ENCODE data around the gene C2orf92. TPM values are rescaled to one million over a fixed set of nuclear protein-coding genes. Genes with fewer than 3 reads are reported as not detected.

C2orf92 gene
- total RNA-seq, 1 experiment from 2014 or later, result 3.0 TPM

GRCh38 chr2:97673182-97673914 is 3.8 kb downstream of the C2orf92 start:
- ATAC-seq (no peak), DNase-seq (no peak)
- Histone ChIP-seq H3K27ac (ENCODE audit: low read length) (no peak overlapping the region), H3K79me2 (ENCODE audit: low read length) (no peaks in the 10 kb centered on the region), H2AFZ (ENCODE audit: low read length) (no peak overlapping the region), H3K4me2 (ENCODE audit: low read length) (no peak overlapping the region), H4K20me1 (ENCODE audit: low read length) (no peaks in the 10 kb centered on the region), H3K4me3 (ENCODE audit: low read length) (no peak overlapping the region), H3K27me3 (ENCODE audit: low read length) (no peaks in the 10 kb centered on the region), H3K9ac (ENCODE audit: low read length) (no peak overlapping the region), H3K4me1 (ENCODE audit: insufficient read depth, low read length) (no peaks in the 10 kb centered on the region), H3K36me3 (ENCODE audit: low read depth, low read length) (no peaks in the 10 kb centered on the region), H3F3A (ENCODE audit: low read length, unreplicated experiment) (no peaks in the 10 kb centered on the region), H3K9me3 (ENCODE audit: low read length) (no peaks in the 10 kb centered on the region), H3K9me2 (replicated peaks; ENCODE audit: low read length) (no peaks in the 10 kb centered on the region)
- TF ChIP-seq EZH2 (IDR thresholded peaks at IDR 0.05; ENCODE audit: low read length, unreplicated experiment) (no peak), EZH2phosphoT487 (IDR thresholded peaks at IDR 0.05; ENCODE audit: borderline replicate concordance, low read length) (no peak), CTCF (conservative IDR thresholded peaks at IDR 0.05; ENCODE audit: low read depth, low read length) (no peak)
- ChIA-PET CTCF (no interaction called here), POLR2A (ENCODE audit: unreplicated experiment) (interaction anchor here (0.6 kb wide), 1 partner anchor 15 kb away, joined by 4 read pairs; no protein-coding TSS in a partner anchor)
- intact Hi-C loops (cut with micrococcal nuclease), result no loop called here
- BruUV-seq (replicated peaks), result no TSS peak

GRCh38 chr2:97673915-97674283 is 4.4 kb downstream of the C2orf92 start:
- no peak overlapping the region for H3K27ac ChIP-seq (ENCODE audit: low read length)
- no peaks in the 10 kb centered on the region for H3K4me1 ChIP-seq (ENCODE audit: insufficient read depth, low read length)
- TF ChIP-seq EZH2phosphoT487 (IDR thresholded peaks at IDR 0.05; ENCODE audit: borderline replicate concordance, low read length), result no peak
- no peak for TF ChIP-seq EZH2 (IDR thresholded peaks at IDR 0.05; ENCODE audit: low read length, unreplicated experiment)
- TF ChIP-seq CTCF (conservative IDR thresholded peaks at IDR 0.05; ENCODE audit: low read depth, low read length), result no peak
- ATAC-seq, result no peak
- no peaks in the 10 kb centered on the region for H3K27me3 ChIP-seq (ENCODE audit: low read length)
- no peaks in the 10 kb centered on the region for H3K9me2 ChIP-seq (replicated peaks; ENCODE audit: low read length)
- no TSS peak for BruUV-seq (replicated peaks)
- H3K4me2 ChIP-seq (ENCODE audit: low read length), result no peak overlapping the region
- H3K79me2 ChIP-seq (ENCODE audit: low read length), result no peaks in the 10 kb centered on the region
- H3K9me3 ChIP-seq (ENCODE audit: low read length), result no peaks in the 10 kb centered on the region
- H4K20me1 ChIP-seq (ENCODE audit: low read length), result no peaks in the 10 kb centered on the region
- H3K9ac ChIP-seq (ENCODE audit: low read length), result no peak overlapping the region
- no peak for DNase-seq
- H3K36me3 ChIP-seq (ENCODE audit: low read depth, low read length), result no peaks in the 10 kb centered on the region
- H3K4me3 ChIP-seq (ENCODE audit: low read length), result no peak overlapping the region
- H3F3A ChIP-seq (ENCODE audit: low read length, unreplicated experiment), result no peaks in the 10 kb centered on the region
- no peak overlapping the region for H2AFZ ChIP-seq (ENCODE audit: low read length)
- intact Hi-C loops (cut with micrococcal nuclease), result no loop called here
- ChIA-PET CTCF (no interaction called here), POLR2A (ENCODE audit: unreplicated experiment) (no interaction called here)

GRCh38 chr2:97675430-97676113 is 6.1 kb downstream of the C2orf92 start:
- Histone ChIP-seq H3K4me1 (ENCODE audit: insufficient read depth, low read length) (no peaks in the 10 kb centered on the region), H3K36me3 (ENCODE audit: low read depth, low read length) (no peaks in the 10 kb centered on the region), H3K9me2 (replicated peaks; ENCODE audit: low read length) (no peaks in the 10 kb centered on the region), H3F3A (ENCODE audit: low read length, unreplicated experiment) (no peaks in the 10 kb centered on the region), H3K9ac (ENCODE audit: low read length) (no peak overlapping the region), H3K4me2 (ENCODE audit: low read length) (no peak overlapping the region), H2AFZ (ENCODE audit: low read length) (no peak overlapping the region), H3K27me3 (ENCODE audit: low read length) (no peaks in the 10 kb centered on the region), H3K27ac (ENCODE audit: low read length) (no peak overlapping the region), H3K4me3 (ENCODE audit: low read length) (no peak overlapping the region), H3K9me3 (ENCODE audit: low read length) (no peaks in the 10 kb centered on the region), H3K79me2 (ENCODE audit: low read length) (no peaks in the 10 kb centered on the region), H4K20me1 (ENCODE audit: low read length) (no peaks in the 10 kb centered on the region)
- no peak for TF ChIP-seq CTCF (conservative IDR thresholded peaks at IDR 0.05; ENCODE audit: low read depth, low read length)
- no peak for TF ChIP-seq EZH2 (IDR thresholded peaks at IDR 0.05; ENCODE audit: low read length, unreplicated experiment)
- TF ChIP-seq EZH2phosphoT487 (IDR thresholded peaks at IDR 0.05; ENCODE audit: borderline replicate concordance, low read length), result no peak
- ATAC-seq (no peak), DNase-seq (no peak)
- ChIA-PET POLR2A (ENCODE audit: unreplicated experiment) (interaction anchor here (0.6 kb wide), 1 partner anchor 480 kb away, joined by 3 read pairs; no protein-coding TSS in a partner anchor), CTCF (interaction anchor here (0.6 kb wide), 1 partner anchor 12 kb away, joined by 3 read pairs; the partner anchor contains the start of gene ACTR1B)
- no TSS peak for BruUV-seq (replicated peaks)
- intact Hi-C loops (cut with micrococcal nuclease), result no loop called here
